Measurements from ENCODE around the gene GOLGA8R.
"Not testable (repeated sequence)": the region's sequence is repeated elsewhere in the genome, so short reads cannot be mapped to it uniquely, and the experiment has no call there.

The GOLGA8R gene

GRCh38 chr15:30355043-30355442 is 59.0 kb downstream of the GOLGA8R start:
- WGBS (ENCODE audit: insufficient coverage, insufficient read length) = no CpG with 5 or more reads among the region's 6 CpGs
- not testable (repeated sequence) for H3K4me1 ChIP-seq (ENCODE audit: control insufficient read depth, insufficient read depth, low read length); H3K27ac ChIP-seq (ENCODE audit: low read length); H3K36me3 ChIP-seq (ENCODE audit: control insufficient read depth, insufficient read depth, low read length); H3K9me3 ChIP-seq (ENCODE audit: control insufficient read depth, insufficient read depth, low read length); DNase-seq (ENCODE audit: low read depth, low spot score); H3K27me3 ChIP-seq (ENCODE audit: control insufficient read depth, insufficient read depth, low read length); H3K4me3 ChIP-seq (ENCODE audit: low read length)
